Activated CD8-positive, alpha-beta memory T cell treated with anti-CD3 and anti-CD28 coated beads, Interleukin-2, amount 50 U/mL, for 4 hours (primary cell): Measurements from ENCODE around the gene GNAI1.

ENCODE experiments used
- DNase-seq: peaks from one replicate; pipeline ENCODE4 v3.0.0-alpha.2; 2020

Gene GNAI1

GRCh38 chr7:80165177-80165576, 30.5 kb downstream of the GNAI1 start:
- DNase-seq = no peak

GRCh38 chr7:80170445-80170844, 35.8 kb downstream of the GNAI1 start:
- DNase-seq = no peak

GRCh38 chr7:80172387-80172786, 37.8 kb downstream of the GNAI1 start:
- no peak for DNase-seq

- no peak for DNase-seq
These were observed 41.1 kb downstream of the GNAI1 start for GRCh38 chr7:80175744-80176143.

- DNase-seq = no peak
These were observed 46.8 kb downstream of the GNAI1 start for GRCh38 chr7:80181411-80181810.

- DNase-seq = no peak
These were observed 48.1 kb downstream of the GNAI1 start for GRCh38 chr7:80182630-80183276.

GRCh38 chr7:80183351-80183750, 48.7 kb downstream of the GNAI1 start:
- DNase-seq = no peak

GRCh38 chr7:80183900-80184685, 49.5 kb downstream of the GNAI1 start:
- DNase-seq = no peak

- DNase-seq = no peak
These were observed 50.1 kb downstream of the GNAI1 start for GRCh38 chr7:80184693-80185092.

- DNase-seq = no peak
These were observed 50.9 kb downstream of the GNAI1 start for GRCh38 chr7:80185571-80185970.

- DNase-seq = no peak
These were observed 52.1 kb downstream of the GNAI1 start for GRCh38 chr7:80186721-80187120.

GRCh38 chr7:80187279-80187678, 52.6 kb downstream of the GNAI1 start:
- no peak for DNase-seq

- no peak for DNase-seq
These were observed 53.1 kb downstream of the GNAI1 start for GRCh38 chr7:80187727-80188126.

GRCh38 chr7:80189638-80190037, 55.0 kb downstream of the GNAI1 start:
- no peak for DNase-seq

GRCh38 chr7:80197627-80198026, 63.0 kb downstream of the GNAI1 start:
- no peak for DNase-seq

- DNase-seq = no peak
These were observed 64.4 kb downstream of the GNAI1 start for GRCh38 chr7:80199051-80199450.

- no peak for DNase-seq
These were observed 69.8 kb downstream of the GNAI1 start for GRCh38 chr7:80204454-80204853.

GRCh38 chr7:80204919-80205318, 70.3 kb downstream of the GNAI1 start:
- DNase-seq = no peak

GRCh38 chr7:80206763-80207162, 72.1 kb downstream of the GNAI1 start:
- no peak for DNase-seq

GRCh38 chr7:80207501-80207900, 72.9 kb downstream of the GNAI1 start:
- DNase-seq = no peak

- no peak for DNase-seq
These were observed 74.1 kb downstream of the GNAI1 start for GRCh38 chr7:80208700-80209099.

- no peak for DNase-seq
These were observed 75.8 kb downstream of the GNAI1 start for GRCh38 chr7:80210400-80210799.

GRCh38 chr7:80213814-80214213, 79.2 kb downstream of the GNAI1 start:
- DNase-seq = no peak

- DNase-seq = no peak
These were observed 81.1 kb downstream of the GNAI1 start for GRCh38 chr7:80215734-80216133.
